Measurements from ENCODE around the gene TMEM35A.
"Not testable (repeated sequence)": the region's sequence is repeated elsewhere in the genome, so short reads cannot be mapped to it uniquely, and the experiment has no call there.

The TMEM35A gene

GRCh38 chrX:101078716-101079598 lies at the start of gene TMEM35A:
TSS of gene TMEM35A (plus strand) at chrX:101078879. CDS start at chrX:101079003, 124 bp downstream.
- DNase-seq (ENCODE audit: low read depth in 2 of 2, low spot score in 1 of 2): no peak

GRCh38 chrX:101029665-101030064 lies 49.0 kb upstream of the TMEM35A start:
- no peak for DNase-seq (ENCODE audit: low read depth in 2 of 2, low spot score in 1 of 2)

- DNase-seq (ENCODE audit: low read depth in 2 of 2, low spot score in 1 of 2): no peak
These were observed 41.4 kb upstream of the TMEM35A start for GRCh38 chrX:101037231-101037630.

- DNase-seq (ENCODE audit: low read depth in 2 of 2, low spot score in 1 of 2): no peak
These were observed 38.5 kb upstream of the TMEM35A start for GRCh38 chrX:101040197-101040596.

GRCh38 chrX:101051153-101051548 lies 27.5 kb upstream of the TMEM35A start:
- no peak for DNase-seq (ENCODE audit: low read depth in 2 of 2, low spot score in 1 of 2)

- peak; percentile 42 to 59 for DNase-seq (ENCODE audit: low read depth in 2 of 2, low spot score in 1 of 2)
These were observed 27.0 kb upstream of the TMEM35A start, which contains the start of gene TRMT2B for GRCh38 chrX:101051549-101052302. TSS of gene TRMT2B (minus strand) at chrX:101052111. CDS start at chrX:101042289, 9,822 bp downstream.

- not testable (repeated sequence) for DNase-seq (ENCODE audit: low read depth in 2 of 2, low spot score in 1 of 2)
These were observed 22.1 kb upstream of the TMEM35A start for GRCh38 chrX:101056551-101056950.

- DNase-seq (ENCODE audit: low read depth in 2 of 2, low spot score in 1 of 2): no peak
These were observed 21.5 kb upstream of the TMEM35A start for GRCh38 chrX:101057093-101057714.

GRCh38 chrX:101062176-101062575 lies 16.5 kb upstream of the TMEM35A start:
- no peak for DNase-seq (ENCODE audit: low read depth in 2 of 2, low spot score in 1 of 2)

- DNase-seq (ENCODE audit: low read depth in 2 of 2, low spot score in 1 of 2): no peak
These were observed 7.1 kb upstream of the TMEM35A start for GRCh38 chrX:101071582-101071981.

GRCh38 chrX:101079736-101080270 lies 1.1 kb downstream of the TMEM35A start:
- DNase-seq (ENCODE audit: low read depth in 2 of 2, low spot score in 1 of 2): no peak

- DNase-seq (ENCODE audit: low read depth in 2 of 2, low spot score in 1 of 2): no peak
These were observed 1.8 kb downstream of the TMEM35A start for GRCh38 chrX:101080326-101081124.

GRCh38 chrX:101081231-101081630 lies 2.6 kb downstream of the TMEM35A start:
- no peak for DNase-seq (ENCODE audit: low read depth in 2 of 2, low spot score in 1 of 2)

- DNase-seq (ENCODE audit: low read depth in 2 of 2, low spot score in 1 of 2): no peak
These were observed 13.1 kb downstream of the TMEM35A start for GRCh38 chrX:101091817-101092216.

- peak; percentile 77 to 82 for DNase-seq (ENCODE audit: low read depth in 2 of 2, low spot score in 1 of 2)
These were observed 19.1 kb downstream of the TMEM35A start, which contains the start of gene CENPI for GRCh38 chrX:101097546-101098453. TSS of gene CENPI (plus strand) at chrX:101098204. CDS start at chrX:101101071, 2,867 bp downstream.

GRCh38 chrX:101108284-101108683 lies 29.6 kb downstream of the TMEM35A start:
- DNase-seq (ENCODE audit: low read depth in 2 of 2, low spot score in 1 of 2): no peak

GRCh38 chrX:101117701-101118100 lies 39.0 kb downstream of the TMEM35A start:
- no peak for DNase-seq (ENCODE audit: low read depth in 2 of 2, low spot score in 1 of 2)

GRCh38 chrX:101136235-101136634 lies 57.6 kb downstream of the TMEM35A start:
- no peak for DNase-seq (ENCODE audit: low read depth in 2 of 2, low spot score in 1 of 2)

Measured in stimulated activated CD8-positive, alpha-beta memory T cell treated with anti-CD3 and anti-CD28 coated beads, Interleukin-4, amount 100 ng/mL, for 1 hour (primary cell).